Measurements from ENCODE around the gene ST6GALNAC6. TPM values are rescaled to one million over a fixed set of nuclear protein-coding genes. Genes with fewer than 3 reads are reported as not detected.

ST6GALNAC6 gene
- total and polyA plus RNA-seq, 10 of the 15 experiments (the other 5 are each of a cell fraction or from before 2014, with no cell fraction given), result 0.40 to 27.0 (median 16.8) TPM

- TF ChIP-seq E4F1 (IDR thresholded peaks at IDR 0.05; ENCODE audit: borderline replicate concordance, partially characterized antibody) (no peak), ATF7 (IDR thresholded peaks at IDR 0.05; ENCODE audit: low read depth) (no peak)
Measured at GRCh38 chr9:127927201-127927987, 28.0 kb upstream of the ST6GALNAC6 start (continued).

GRCh38 chr9:127926906-127927200 lies 27.4 kb upstream of the ST6GALNAC6 start:
- ChIA-PET RAD21 (ENCODE audit: unreplicated experiment) (no interaction called here), CTCF (no interaction called here), POLR2A (no interaction called here), SMC1A (ENCODE audit: uncharacterized antibody, unreplicated experiment) (interaction anchor here (1.5 kb wide), 1 partner anchor 28 kb away, joined by 3 read pairs; no protein-coding TSS in a partner anchor)
- no peak for FAIRE-seq
- Histone ChIP-seq H3K4me3 (peak overlapping the region; percentile 47; the same call in 1 of the 2 replicates), H3K36me3 (ENCODE audit: control insufficient read depth in 2 of 2, insufficient read depth in 2 of 2, low read length in 1 of 2) (no peaks in the 10 kb centered on the region), H3K4me1 (ENCODE audit: control insufficient read depth, insufficient read depth, low read length) (peaks cover 21% of the 10 kb centered on the region), H3K9ac (ENCODE audit: control insufficient read depth, insufficient read depth, low read length) (no peak overlapping the region; the same call in 1 of the 2 replicates), H2AFZ (ENCODE audit: control insufficient read depth, low read depth, low read length) (peak overlapping the region; percentile 44; the same call in 1 of the 2 replicates), H3K27me3 (replicated peaks in 1 of 2; ENCODE audit: control insufficient read depth in 2 of 2, insufficient read depth in 2 of 2, low read length in 1 of 2) (peaks cover 2 to 4% of the 10 kb centered on the region in 2 experiments; a peak in 3 of 4 replicates), H4K20me1 (ENCODE audit: control insufficient read depth, insufficient read depth) (peaks cover 2% of the 10 kb centered on the region; the same call in 1 of the 2 replicates), H3K9me3 (replicated peaks; ENCODE audit: control insufficient read depth, insufficient read depth, low read length) (no peaks in the 10 kb centered on the region), H3K27ac (ENCODE audit: control insufficient read depth, insufficient read depth) (no peak overlapping the region), H3K4me2 (ENCODE audit: control insufficient read depth, insufficient read depth) (peak overlapping the region; percentile 95), H3K79me2 (ENCODE audit: control insufficient read depth, insufficient read depth, low read length) (no peaks in the 10 kb centered on the region)
- in situ Hi-C loops (cut with MboI) (loop anchor here (5.0 kb wide), 1 partner anchor 425 kb away; no protein-coding TSS in a partner anchor), intact Hi-C loops (cut with micrococcal nuclease; ENCODE audit: unreplicated experiment) (no loop called here)
- BruUV-seq (replicated peaks), result no TSS peak
- WGBS (ENCODE audit: insufficient coverage, insufficient replicate concordance, low lambda C conversion rate, missing lambda C conversion rate), result 8% methylated on average over 19 of the region's 19 CpGs
- no peak for DNase-seq (ENCODE audit: low read depth, low spot score)
- ATAC-seq, result no peak
- TF ChIP-seq PAX5 (IDR thresholded peaks at IDR 0.05; ENCODE audit: borderline replicate concordance, low read depth, low read length), result no peak
- TF ChIP-seq, protein P1, sequence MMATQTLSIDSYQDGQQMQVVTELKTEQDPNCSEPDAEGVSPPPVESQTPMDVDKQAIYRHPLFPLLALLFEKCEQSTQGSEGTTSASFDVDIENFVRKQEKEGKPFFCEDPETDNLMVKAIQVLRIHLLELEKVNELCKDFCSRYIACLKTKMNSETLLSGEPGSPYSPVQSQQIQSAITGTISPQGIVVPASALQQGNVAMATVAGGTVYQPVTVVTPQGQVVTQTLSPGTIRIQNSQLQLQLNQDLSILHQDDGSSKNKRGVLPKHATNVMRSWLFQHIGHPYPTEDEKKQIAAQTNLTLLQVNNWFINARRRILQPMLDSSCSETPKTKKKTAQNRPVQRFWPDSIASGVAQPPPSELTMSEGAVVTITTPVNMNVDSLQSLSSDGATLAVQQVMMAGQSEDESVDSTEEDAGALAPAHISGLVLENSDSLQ (IDR thresholded peaks at IDR 0.05), result no peak
- no peak for TF ChIP-seq TCF7 (IDR thresholded peaks at IDR 0.05; ENCODE audit: borderline replicate concordance)

Data from GM12878 (cell line).